GM06990 (cell line): Measurements from ENCODE around the gene RAP1GAP2.

Source experiments
- DNase-seq: peaks from one replicate; pipeline ENCODE4 v3.0.0-alpha.2; 2011; ENCODE audit not compliant: insufficient read length; ENCODE audit errors: extremely low read depth
- H3K27me3 ChIP-seq: replicated peaks from 2 replicates; pipeline ENCODE4 v1.6.0; 2011; ENCODE audit warnings: low read length; ENCODE audit not compliant: control insufficient read depth, insufficient read depth
- H3K36me3 ChIP-seq: 2 replicates; pipeline ENCODE4 v1.5.1; 2011; ENCODE audit warnings: low read length; ENCODE audit not compliant: control insufficient read depth, insufficient read depth
- H3K4me3 ChIP-seq: replicated peaks from 2 replicates; pipeline ENCODE4 v1.5.1; 2011; ENCODE audit warnings: low read depth, mild to moderate bottlenecking, control low read depth, low read length
- TF ChIP-seq, protein P1 (sequence below): IDR thresholded peaks from 2 replicates; pipeline ENCODE4 v1.5.1; 2011; ENCODE audit warnings: low read length, control low read depth, mild to moderate bottlenecking, inconsistent platforms; ENCODE audit not compliant: insufficient read depth, poor library complexity, severe bottlenecking

Gene RAP1GAP2

DNA sequence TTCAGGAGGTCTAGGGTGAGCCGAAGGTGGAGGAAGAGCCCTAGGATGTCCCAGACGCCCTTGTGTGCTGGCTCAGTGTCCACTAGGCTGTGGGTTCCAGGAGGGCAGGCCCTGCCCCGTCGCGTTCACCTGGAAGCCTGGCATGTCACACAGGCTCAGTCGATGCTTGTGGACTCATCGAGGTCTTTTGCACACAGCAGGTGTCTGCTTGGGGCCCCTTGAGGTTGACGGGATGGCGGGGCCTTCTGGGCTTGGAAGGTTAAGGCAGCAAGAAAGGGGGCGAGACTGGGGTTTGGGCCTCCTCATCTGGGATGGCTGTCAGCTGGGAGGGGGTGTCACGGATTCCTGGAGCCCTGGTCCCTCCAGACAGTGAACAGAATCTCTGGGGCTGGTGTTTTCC lies 1.9 kb downstream of the RAP1GAP2 start:
- Histone ChIP-seq H3K27me3 (peaks cover 2% of the 10 kb centered on the region; the same call in 1 of the 2 replicates), H3K4me3 (no peak overlapping the region), H3K36me3 (no peaks in the 10 kb centered on the region)
- DNase-seq, result no peak
- TF ChIP-seq, protein P1, sequence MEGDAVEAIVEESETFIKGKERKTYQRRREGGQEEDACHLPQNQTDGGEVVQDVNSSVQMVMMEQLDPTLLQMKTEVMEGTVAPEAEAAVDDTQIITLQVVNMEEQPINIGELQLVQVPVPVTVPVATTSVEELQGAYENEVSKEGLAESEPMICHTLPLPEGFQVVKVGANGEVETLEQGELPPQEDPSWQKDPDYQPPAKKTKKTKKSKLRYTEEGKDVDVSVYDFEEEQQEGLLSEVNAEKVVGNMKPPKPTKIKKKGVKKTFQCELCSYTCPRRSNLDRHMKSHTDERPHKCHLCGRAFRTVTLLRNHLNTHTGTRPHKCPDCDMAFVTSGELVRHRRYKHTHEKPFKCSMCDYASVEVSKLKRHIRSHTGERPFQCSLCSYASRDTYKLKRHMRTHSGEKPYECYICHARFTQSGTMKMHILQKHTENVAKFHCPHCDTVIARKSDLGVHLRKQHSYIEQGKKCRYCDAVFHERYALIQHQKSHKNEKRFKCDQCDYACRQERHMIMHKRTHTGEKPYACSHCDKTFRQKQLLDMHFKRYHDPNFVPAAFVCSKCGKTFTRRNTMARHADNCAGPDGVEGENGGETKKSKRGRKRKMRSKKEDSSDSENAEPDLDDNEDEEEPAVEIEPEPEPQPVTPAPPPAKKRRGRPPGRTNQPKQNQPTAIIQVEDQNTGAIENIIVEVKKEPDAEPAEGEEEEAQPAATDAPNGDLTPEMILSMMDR, result no peak

- Histone ChIP-seq H3K27me3 (peaks cover 2% of the 10 kb centered on the region; the same call in 1 of the 2 replicates), H3K36me3 (no peaks in the 10 kb centered on the region), H3K4me3 (no peak overlapping the region)
- TF ChIP-seq, protein P1, result no peak
- DNase-seq, result no peak
Observed at GRCh38 chr17:2798678-2799077, 2.4 kb downstream of the RAP1GAP2 start.

DNA sequence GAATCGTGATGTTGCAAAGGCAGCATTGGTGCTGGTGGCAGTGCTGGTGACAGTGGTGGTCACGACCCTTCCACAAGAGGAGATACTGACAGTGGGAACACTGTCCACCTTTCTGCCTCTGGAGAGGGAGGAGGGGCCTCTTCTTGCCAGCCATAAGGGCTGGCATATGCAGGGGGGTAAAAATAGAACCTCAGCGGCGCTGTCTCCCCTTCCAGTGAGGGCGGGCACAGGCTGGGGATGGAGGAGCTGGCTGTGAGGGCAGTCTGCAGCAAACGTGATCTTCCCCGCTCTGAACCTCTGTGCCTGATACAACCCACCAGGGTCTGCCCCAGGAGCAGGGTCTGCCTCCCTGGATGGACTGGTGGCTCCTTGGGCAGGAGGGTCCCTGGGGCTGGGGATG lies 3.4 kb downstream of the RAP1GAP2 start:
- Histone ChIP-seq H3K27me3 (peaks cover 2% of the 10 kb centered on the region; the same call in 1 of the 2 replicates), H3K36me3 (no peaks in the 10 kb centered on the region), H3K4me3 (no peak overlapping the region)
- DNase-seq, result no peak
- TF ChIP-seq, protein P1, result no peak

DNA sequence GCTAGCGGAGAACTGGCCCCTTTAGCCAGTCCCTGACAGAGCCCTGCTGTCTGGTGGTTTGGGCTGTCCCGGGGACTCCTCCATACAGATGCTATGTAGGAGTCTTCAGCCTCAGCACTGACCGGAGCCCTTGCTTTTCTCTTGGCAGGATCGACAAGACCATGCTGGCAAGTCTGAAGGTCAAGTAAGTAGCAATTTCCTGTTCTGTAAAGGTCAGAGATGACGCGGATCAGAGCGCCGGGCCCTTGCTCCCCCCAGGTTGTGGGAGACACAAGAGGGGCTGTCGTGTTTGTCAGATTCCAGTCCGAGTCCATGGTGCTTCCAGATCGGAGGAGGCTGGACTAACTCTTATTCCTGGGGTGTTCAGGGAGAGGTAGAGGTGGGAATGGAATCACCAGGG lies 4.1 kb downstream of the RAP1GAP2 start:
- Histone ChIP-seq H3K27me3 (peaks cover 2% of the 10 kb centered on the region; the same call in 1 of the 2 replicates), H3K36me3 (no peaks in the 10 kb centered on the region), H3K4me3 (no peak overlapping the region)
- TF ChIP-seq, protein P1, result no peak
- DNase-seq, result no peak

DNA sequence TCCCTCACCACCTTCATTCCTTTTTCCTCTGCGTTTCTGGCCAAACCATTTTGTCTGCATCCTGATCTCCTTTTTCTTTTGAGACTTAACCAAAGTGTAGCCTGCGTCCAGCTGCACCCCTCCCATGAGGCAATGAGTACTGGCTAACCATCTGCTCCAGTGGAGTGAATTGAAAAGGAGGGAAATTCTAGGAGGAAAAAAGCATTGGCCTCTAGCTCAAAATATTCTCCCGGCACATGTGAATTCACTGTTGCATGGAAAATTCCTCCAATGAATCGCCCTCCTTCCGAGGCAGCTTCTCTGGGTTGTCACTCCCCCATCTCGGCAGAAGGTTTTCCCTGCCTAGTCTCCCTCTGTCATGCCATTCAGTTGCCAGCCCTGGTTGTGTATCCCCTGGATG lies 5.6 kb downstream of the RAP1GAP2 start:
- TF ChIP-seq, protein P1, result no peak
- H3K4me3 ChIP-seq, result no peak overlapping the region
- no peak for DNase-seq
- no peaks in the 10 kb centered on the region for H3K27me3 ChIP-seq
- H3K36me3 ChIP-seq, result no peaks in the 10 kb centered on the region

GRCh38 chr17:2802574-2802973 lies 6.3 kb downstream of the RAP1GAP2 start:
- no peak for DNase-seq
- H3K36me3 ChIP-seq, result no peaks in the 10 kb centered on the region
- TF ChIP-seq, protein P1, result no peak
- no peak overlapping the region for H3K4me3 ChIP-seq
- H3K27me3 ChIP-seq, result no peaks in the 10 kb centered on the region
